Activated naive CD8-positive, alpha-beta T cell treated with anti-CD3 and anti-CD28 coated beads, Interleukin-2, amount 50 U/mL, for 16 hours (primary cell): ENCODE results near the gene CALHM5.
"Not testable (repeated sequence)": the region's sequence is repeated elsewhere in the genome, so short reads cannot be mapped to it uniquely, and the experiment has no call there.

Experiments
- DNase-seq: peaks from one replicate; pipeline ENCODE4 v3.0.0-alpha.2; 2020; ENCODE audit warnings: low read depth, low spot score

CALHM5 gene

DNA sequence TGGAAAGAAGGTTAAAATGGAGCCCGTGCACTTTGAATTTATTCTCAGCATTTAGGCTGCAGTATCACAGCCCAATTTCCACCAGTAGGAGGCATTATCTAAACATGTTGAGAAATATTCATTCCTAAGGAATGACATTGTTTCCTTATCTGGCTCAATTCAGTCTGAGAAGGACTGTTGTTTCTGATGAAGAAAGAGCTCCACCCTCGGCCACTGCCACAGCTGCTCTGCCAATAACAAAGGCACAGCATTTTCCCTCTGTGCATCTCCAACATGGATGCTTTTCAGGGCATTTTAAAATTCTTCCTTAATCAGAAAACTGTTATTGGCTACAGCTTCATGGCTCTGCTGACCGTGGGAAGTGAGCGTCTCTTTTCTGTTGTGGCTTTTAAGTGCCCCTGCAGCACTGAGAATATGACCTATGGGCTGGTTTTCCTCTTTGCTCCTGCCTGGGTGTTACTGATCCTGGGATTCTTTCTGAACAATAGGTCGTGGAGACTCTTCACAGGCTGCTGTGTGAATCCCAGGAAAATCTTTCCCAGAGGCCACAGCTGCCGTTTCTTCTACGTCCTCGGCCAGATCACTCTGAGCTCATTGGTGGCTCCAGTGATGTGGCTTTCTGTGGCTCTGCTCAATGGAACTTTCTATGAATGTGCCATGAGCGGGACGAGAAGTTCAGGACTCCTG is at the start of gene CALHM5:
Gene CALHM5, plus strand, starts transcription at position 216 of the 687 bp plus-strand sequence. Its CDS starts 58 bp downstream, at position 274.
- no peak for DNase-seq

- DNase-seq, result no peak
Observed at GRCh38 chr6:116461932-116462885, 49.2 kb upstream of the CALHM5 start.

GRCh38 chr6:116463301-116463700 is 48.1 kb upstream of the CALHM5 start:
- DNase-seq, result no peak

DNA sequence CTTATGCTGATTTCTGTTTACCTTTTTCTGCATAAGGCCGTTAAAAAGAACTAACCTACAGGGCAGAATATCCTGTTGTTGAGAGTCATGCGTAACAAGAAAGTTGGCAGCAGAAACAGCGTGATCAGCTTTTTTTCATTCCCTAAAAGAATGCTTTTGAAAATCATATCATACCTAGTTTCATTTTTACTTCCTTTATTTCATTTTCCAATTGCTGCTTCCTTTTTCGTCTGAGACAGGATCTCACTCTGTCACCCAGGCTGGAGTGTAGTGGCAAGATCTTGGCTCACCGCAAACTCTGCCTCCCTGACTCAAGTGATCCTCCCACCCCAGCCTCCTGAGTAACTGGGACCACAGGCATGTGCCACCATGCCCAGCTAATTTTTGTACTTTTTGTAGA is 46.2 kb upstream of the CALHM5 start:
- DNase-seq, result no peak

- DNase-seq, result no peak
Observed at GRCh38 chr6:116467096-116467495, 44.3 kb upstream of the CALHM5 start.

DNA sequence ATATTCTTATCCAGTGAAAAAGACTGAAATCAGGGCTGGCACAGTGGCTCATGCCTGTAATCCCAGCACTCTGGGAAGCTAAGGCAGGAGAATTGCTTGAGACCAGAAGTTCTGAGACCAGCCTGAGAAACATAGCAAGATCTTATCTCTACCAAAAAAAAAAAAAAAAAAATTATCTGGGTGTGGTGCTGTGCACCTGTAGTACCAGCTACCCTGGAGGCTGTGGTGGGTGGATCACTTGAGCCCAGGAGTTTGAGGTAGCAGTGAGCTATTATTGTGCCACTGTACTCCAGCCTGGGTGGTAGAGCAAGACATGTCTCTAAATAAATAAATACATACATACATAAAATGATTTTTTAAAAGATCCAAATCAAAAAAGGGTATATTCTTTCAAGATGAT is 43.9 kb upstream of the CALHM5 start:
- no peak for DNase-seq

GRCh38 chr6:116468293-116468692 is 43.1 kb upstream of the CALHM5 start:
- no peak for DNase-seq

- no peak for DNase-seq
Observed at GRCh38 chr6:116471531-116471930, 39.9 kb upstream of the CALHM5 start.

DNA sequence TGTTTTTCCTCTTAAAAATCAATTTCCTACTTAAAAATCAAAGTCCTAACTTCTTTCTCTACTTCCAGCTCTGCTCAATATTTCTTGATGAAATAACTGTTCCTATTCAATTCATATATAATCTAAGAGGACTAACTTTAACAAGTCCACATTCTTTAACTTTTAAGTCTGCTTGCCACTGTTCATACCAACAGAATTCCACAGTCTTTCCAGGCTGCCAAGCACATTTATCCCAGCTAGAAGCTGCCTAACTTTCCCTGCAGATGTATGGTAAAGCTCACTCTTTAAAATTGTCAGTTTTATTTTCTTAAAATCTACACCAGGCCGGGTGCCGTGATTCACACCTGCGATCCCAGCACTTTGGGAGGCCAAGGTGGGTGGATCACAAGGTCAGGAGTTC is 38.7 kb upstream of the CALHM5 start:
- no peak for DNase-seq

GRCh38 chr6:116475141-116475540 is 36.3 kb upstream of the CALHM5 start:
- no peak for DNase-seq

DNA sequence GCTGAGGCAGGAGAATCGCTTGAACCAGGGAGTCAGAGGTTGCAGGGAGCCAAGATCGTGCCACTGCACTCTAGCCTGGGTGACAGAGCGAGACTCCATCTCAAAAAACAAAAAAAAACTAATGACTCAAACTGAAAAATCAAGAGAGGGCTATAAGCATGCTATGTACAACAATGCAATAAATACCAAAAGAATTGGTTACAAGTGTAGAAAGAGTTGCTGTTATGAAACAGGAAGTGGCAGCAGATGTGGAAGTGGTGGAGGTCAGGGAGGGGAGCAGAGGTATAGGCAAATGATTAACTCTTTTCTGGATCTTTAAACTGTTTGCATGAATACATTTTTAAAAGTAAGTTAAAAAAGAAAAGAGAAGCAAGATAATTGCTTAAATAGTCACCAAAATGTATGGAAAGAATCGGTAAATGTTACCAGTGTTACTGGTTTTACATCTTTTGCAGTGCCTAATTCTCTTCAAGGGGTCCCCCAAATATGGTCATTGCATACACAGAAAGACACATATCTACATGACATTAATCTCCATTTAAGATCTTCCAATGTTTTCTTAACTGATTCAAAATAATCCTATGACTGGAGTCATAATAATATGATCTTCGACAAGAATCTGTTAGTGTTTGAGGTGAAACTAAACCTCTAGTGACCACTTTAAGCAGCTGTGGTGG is 35.3 kb upstream of the CALHM5 start:
- no peak for DNase-seq

- DNase-seq, result no peak
Observed at GRCh38 chr6:116482780-116483179, 28.7 kb upstream of the CALHM5 start.

DNA sequence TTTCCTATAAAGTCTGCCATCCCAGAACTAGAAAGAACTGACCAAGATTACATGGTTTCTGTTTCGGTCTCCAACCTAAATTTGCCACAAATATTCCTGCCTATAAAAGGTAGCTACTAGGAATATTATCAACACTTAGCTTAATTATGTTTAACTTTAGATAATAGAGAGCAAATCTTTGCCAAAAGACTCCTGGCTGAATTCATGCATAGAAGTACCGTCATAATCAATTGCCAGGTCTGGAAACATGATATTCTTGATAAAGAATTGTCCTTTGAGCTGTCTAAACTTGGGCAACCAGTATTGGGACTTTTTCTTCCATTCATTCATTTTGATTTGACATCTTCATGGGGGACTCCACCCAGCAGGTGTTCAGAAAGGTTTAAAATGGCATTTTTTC is 27.8 kb upstream of the CALHM5 start:
- DNase-seq, result no peak

DNA sequence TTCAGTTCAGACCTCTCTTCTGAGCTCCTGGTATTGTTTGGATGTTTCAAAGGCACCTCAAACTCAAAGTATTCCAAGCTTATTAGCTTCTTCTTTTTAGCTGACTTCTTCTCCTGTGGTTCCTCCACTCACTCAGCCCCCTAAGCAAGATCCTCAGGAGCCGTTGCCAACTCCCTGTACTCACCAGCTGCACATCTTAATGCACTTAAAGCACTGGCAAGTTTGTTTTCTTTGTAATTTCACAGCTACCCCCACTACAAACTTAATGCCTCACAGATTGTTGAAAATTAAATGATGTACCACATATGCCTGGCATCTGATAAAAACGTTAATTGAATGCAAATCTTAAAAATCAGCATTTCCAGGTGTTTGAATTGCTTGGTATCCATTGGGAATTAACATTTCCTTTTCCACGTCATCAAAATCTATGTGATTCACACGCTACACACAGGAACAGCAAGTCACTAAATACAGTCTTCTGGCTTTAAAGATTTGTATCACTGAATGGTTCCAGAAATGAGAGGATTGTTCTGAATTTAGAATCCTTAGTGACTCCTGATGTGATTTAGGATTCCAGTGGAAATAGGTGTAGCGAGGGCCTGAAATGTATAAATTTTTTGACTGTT is 25.8 kb upstream of the CALHM5 start:
- no peak for DNase-seq

DNA sequence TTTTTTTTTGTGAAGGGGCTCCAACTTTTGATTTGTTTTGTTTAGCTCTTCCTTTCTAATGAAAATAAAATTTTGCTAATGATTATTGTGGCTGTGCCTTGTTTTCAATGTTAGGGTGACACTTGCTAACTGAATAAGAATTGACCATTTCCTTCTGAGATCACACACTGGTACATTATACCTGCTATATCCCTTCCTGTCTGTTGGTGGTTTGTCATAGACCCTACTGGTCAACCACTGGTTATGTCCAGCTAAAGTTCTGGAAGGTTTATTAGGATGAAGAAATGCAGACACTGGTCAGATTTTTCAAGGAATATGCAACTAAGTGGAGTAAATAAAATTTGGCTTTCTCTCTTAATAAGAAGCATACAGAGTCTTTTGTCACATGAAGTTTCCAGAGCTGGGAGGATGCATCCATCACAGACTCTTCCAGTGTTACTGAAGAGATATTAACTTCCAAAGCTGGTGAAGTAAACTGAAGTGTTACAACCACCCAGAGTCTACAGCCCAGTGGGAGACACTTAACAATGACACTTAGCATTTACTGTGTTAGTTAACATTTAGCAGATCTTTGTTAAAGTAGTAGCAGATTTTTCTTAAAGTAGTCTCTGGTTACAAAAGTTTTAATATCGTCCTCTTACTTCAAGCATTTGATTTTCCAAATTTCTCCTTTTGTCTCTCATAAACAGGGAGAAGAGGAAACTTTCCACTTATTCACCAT is 19.7 kb upstream of the CALHM5 start:
- DNase-seq, result no peak

- no peak for DNase-seq
Observed at GRCh38 chr6:116492331-116493067, 18.9 kb upstream of the CALHM5 start.

GRCh38 chr6:116495161-116495560 is 16.3 kb upstream of the CALHM5 start:
- DNase-seq, result not testable (repeated sequence)

GRCh38 chr6:116497113-116497676 is 14.2 kb upstream of the CALHM5 start:
- DNase-seq, result no peak

- DNase-seq, result no peak
Observed at GRCh38 chr6:116500969-116501433, 10.4 kb upstream of the CALHM5 start.

GRCh38 chr6:116507324-116507723 is 4.1 kb upstream of the CALHM5 start:
- DNase-seq, result no peak
